Fibroblast of pulmonary artery (primary cell): ENCODE results near the gene UCK2.
A peak's percentile ranks its signal among the peaks of the same experiment; 100 is the strongest.

Experiments
- DNase-seq: peaks from one replicate; pipeline ENCODE4 v3.0.0-alpha.2; 2010; ENCODE audit warnings: low read depth
- H3K4me3 ChIP-seq: replicated peaks from 2 replicates; pipeline ENCODE4 v1.5.1; 2011; ENCODE audit warnings: low read depth, mild to moderate bottlenecking, control low read depth, low read length, moderate library complexity
- TF ChIP-seq, protein P1 (sequence below): IDR thresholded peaks from 2 replicates; pipeline ENCODE4 v1.5.1; 2011; ENCODE audit warnings: mild to moderate bottlenecking, control low read depth, low read length, inconsistent platforms; ENCODE audit errors: missing control alignments

Gene UCK2

GRCh38 chr1:165807613-165808012, 19.8 kb upstream of the UCK2 start:
- DNase-seq, result peak; percentile 83
- TF ChIP-seq, protein P1, sequence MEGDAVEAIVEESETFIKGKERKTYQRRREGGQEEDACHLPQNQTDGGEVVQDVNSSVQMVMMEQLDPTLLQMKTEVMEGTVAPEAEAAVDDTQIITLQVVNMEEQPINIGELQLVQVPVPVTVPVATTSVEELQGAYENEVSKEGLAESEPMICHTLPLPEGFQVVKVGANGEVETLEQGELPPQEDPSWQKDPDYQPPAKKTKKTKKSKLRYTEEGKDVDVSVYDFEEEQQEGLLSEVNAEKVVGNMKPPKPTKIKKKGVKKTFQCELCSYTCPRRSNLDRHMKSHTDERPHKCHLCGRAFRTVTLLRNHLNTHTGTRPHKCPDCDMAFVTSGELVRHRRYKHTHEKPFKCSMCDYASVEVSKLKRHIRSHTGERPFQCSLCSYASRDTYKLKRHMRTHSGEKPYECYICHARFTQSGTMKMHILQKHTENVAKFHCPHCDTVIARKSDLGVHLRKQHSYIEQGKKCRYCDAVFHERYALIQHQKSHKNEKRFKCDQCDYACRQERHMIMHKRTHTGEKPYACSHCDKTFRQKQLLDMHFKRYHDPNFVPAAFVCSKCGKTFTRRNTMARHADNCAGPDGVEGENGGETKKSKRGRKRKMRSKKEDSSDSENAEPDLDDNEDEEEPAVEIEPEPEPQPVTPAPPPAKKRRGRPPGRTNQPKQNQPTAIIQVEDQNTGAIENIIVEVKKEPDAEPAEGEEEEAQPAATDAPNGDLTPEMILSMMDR, result no peak

DNA sequence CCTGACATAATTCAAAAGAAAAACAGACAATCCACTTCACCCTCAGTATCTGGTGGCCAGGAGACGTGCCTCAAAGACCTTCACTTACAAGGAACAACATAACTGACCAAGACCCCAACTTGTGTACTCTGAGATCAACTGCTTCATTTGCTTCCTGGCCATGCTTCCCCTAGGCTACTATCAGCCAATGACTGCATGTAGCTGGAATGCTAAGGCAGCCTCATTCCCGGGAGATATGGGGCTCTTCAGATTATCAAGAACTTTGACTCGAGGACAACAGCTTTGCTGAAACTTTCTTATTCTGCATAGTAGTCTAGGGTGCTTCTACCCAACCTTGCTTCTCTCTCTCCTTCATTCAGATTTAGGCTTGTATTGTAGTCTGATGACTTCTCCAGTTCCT, 11.7 kb upstream of the UCK2 start:
- TF ChIP-seq, protein P1, result no peak
- no peak overlapping the region for H3K4me3 ChIP-seq
- peak; percentile 35 for DNase-seq

More at GRCh38 chr1:165807613-165808012, 19.8 kb upstream of the UCK2 start:
- no peak overlapping the region for H3K4me3 ChIP-seq

DNA sequence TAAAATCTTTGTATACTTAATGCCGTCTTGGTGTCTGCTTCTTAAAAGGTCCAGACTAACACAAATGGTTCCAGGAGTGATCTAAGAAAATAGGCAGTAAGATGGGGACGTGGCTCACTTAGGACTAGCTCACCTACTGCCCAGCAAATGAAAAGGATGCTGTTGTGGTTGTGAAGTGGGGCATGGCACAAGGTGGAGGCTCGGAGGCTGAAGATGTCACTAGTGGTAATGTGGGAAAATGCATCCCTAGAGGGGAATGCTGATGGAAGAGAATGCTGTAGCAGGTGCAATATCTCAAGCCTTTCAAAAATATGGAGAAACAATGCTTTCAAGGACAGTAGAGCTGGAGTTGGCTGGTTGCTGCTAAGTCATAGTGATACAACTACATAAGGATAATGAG, 11.3 kb upstream of the UCK2 start:
- DNase-seq, result no peak
- TF ChIP-seq, protein P1, result no peak
- no peak overlapping the region for H3K4me3 ChIP-seq

GRCh38 chr1:165816826-165817497, 10.5 kb upstream of the UCK2 start:
- DNase-seq, result no peak
- TF ChIP-seq, protein P1, result no peak
- H3K4me3 ChIP-seq, result no peak overlapping the region

GRCh38 chr1:165823552-165824268, 3.7 kb upstream of the UCK2 start:
- no peak overlapping the region for H3K4me3 ChIP-seq
- TF ChIP-seq, protein P1, result no peak
- DNase-seq, result no peak

DNA sequence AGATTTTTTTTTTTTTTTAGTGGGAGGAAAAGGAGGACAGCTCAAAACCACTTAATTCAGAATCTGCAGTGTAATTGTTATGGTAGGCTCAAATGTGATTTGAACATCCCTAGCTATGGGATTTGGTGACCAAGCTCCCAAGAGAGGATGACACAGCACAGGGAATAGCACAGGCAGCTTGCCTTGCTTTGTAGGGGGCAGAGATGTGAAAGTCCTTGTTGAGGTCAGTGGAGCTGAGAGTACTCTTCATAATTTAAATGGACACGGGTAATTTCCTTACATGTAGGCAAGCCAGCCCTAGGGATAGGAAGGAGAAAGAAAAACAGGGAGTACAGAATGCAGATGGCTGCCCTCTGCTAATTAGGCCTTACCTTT, 3.2 kb upstream of the UCK2 start:
- DNase-seq, result no peak
- TF ChIP-seq, protein P1, result no peak
- no peak overlapping the region for H3K4me3 ChIP-seq
